ENCODE data around the gene MAD2L2.
A peak's percentile ranks its signal among the peaks of the same experiment; 100 is the strongest.

The MAD2L2 gene

GRCh38 chr1:11684070-11684469, 3.1 kb upstream of the MAD2L2 start:
- Histone ChIP-seq H3K4me3 (replicated peaks; ENCODE audit: low read depth, low read length) (no peak overlapping the region), H3K27me3 (replicated peaks; ENCODE audit: control insufficient read depth, insufficient read depth, low read length) (no peaks in the 10 kb centered on the region), H3K36me3 (ENCODE audit: control insufficient read depth, insufficient read depth, low read length) (no peaks in the 10 kb centered on the region)
- DNase-seq (ENCODE audit: extremely low read depth, insufficient read length), result no peak
- TF ChIP-seq CTCF (IDR thresholded peaks at IDR 0.05; ENCODE audit: insufficient read depth, low read length, poor library complexity, severe bottlenecking), result no peak

GRCh38 chr1:11682799-11683198, 1.9 kb upstream of the MAD2L2 start:
- Histone ChIP-seq H3K27me3 (replicated peaks; ENCODE audit: control insufficient read depth, insufficient read depth, low read length) (no peaks in the 10 kb centered on the region), H3K4me3 (replicated peaks; ENCODE audit: low read depth, low read length) (no peak overlapping the region), H3K36me3 (ENCODE audit: control insufficient read depth, insufficient read depth, low read length) (no peaks in the 10 kb centered on the region)
- no peak for DNase-seq (ENCODE audit: extremely low read depth, insufficient read length)
- TF ChIP-seq CTCF (IDR thresholded peaks at IDR 0.05; ENCODE audit: insufficient read depth, low read length, poor library complexity, severe bottlenecking), result no peak

- DNase-seq (ENCODE audit: extremely low read depth, insufficient read length), result no peak
Observed at GRCh38 chr1:11682287-11682771, 1.4 kb upstream of the MAD2L2 start.

GRCh38 chr1:11680270-11681070, 478 bp downstream of the MAD2L2 start:
- Histone ChIP-seq H3K36me3 (ENCODE audit: control insufficient read depth, insufficient read depth, low read length) (peaks cover 5% of the 10 kb centered on the region), H3K27me3 (replicated peaks; ENCODE audit: control insufficient read depth, insufficient read depth, low read length) (no peaks in the 10 kb centered on the region), H3K4me3 (replicated peaks; ENCODE audit: low read depth, low read length) (peak overlapping the region; percentile 88)
- no peak for TF ChIP-seq CTCF (IDR thresholded peaks at IDR 0.05; ENCODE audit: insufficient read depth, low read length, poor library complexity, severe bottlenecking)
- no peak for DNase-seq (ENCODE audit: extremely low read depth, insufficient read length)

More at GRCh38 chr1:11682287-11682771, 1.4 kb upstream of the MAD2L2 start:
- no peak overlapping the region for H3K4me3 ChIP-seq (replicated peaks; ENCODE audit: low read depth, low read length)
- no peaks in the 10 kb centered on the region for H3K27me3 ChIP-seq (replicated peaks; ENCODE audit: control insufficient read depth, insufficient read depth, low read length)
- no peak for TF ChIP-seq CTCF (IDR thresholded peaks at IDR 0.05; ENCODE audit: insufficient read depth, low read length, poor library complexity, severe bottlenecking)
- H3K36me3 ChIP-seq (ENCODE audit: control insufficient read depth, insufficient read depth, low read length), result peaks cover under 1% of the 10 kb centered on the region; the same call in 1 of the 2 replicates

GRCh38 chr1:11678442-11678841, 2.5 kb downstream of the MAD2L2 start:
- Histone ChIP-seq H3K36me3 (ENCODE audit: control insufficient read depth, insufficient read depth, low read length) (peaks cover 10% of the 10 kb centered on the region), H3K4me3 (replicated peaks; ENCODE audit: low read depth, low read length) (no peak overlapping the region), H3K27me3 (replicated peaks; ENCODE audit: control insufficient read depth, insufficient read depth, low read length) (no peaks in the 10 kb centered on the region)
- TF ChIP-seq CTCF (IDR thresholded peaks at IDR 0.05; ENCODE audit: insufficient read depth, low read length, poor library complexity, severe bottlenecking), result no peak
- DNase-seq (ENCODE audit: extremely low read depth, insufficient read length), result no peak

Data from GM06990 (cell line).